Stimulated activated CD4-positive, alpha-beta T cell treated with anti-CD3 and anti-CD28 coated beads, Interleukin-4, amount 100 ng/mL, for 48 hours (primary cell): ENCODE measurements around the gene JAK2.
"Not testable (repeated sequence)": the region's sequence is repeated elsewhere in the genome, so short reads cannot be mapped to it uniquely, and the experiment has no call there.

Source experiments
- DNase-seq, 2 donors: peaks; one replicate each; pipeline ENCODE4 v3.0.0-alpha.2; 2020; ENCODE audit warnings: low read depth in 2 of 2

Gene JAK2

GRCh38 chr9:4980086-4980727, 4.9 kb upstream of the JAK2 start:
- no peak for DNase-seq

- DNase-seq: no peak
Measured at GRCh38 chr9:4982721-4983482, 2.2 kb upstream of the JAK2 start.

- no peak for DNase-seq
Measured at GRCh38 chr9:4983601-4984165, 1.4 kb upstream of the JAK2 start.

- DNase-seq: no peak
Measured at GRCh38 chr9:4984171-4984620, 876 bp upstream of the JAK2 start.

GRCh38 chr9:4985386-4986266, 554 bp downstream of the JAK2 start:
- no peak for DNase-seq

- DNase-seq: no peak
Measured at GRCh38 chr9:4986296-4986695, 1.2 kb downstream of the JAK2 start.

GRCh38 chr9:4986783-4987182, 1.7 kb downstream of the JAK2 start:
- no peak for DNase-seq

- peak; percentile 26 to 32 for DNase-seq
Measured at GRCh38 chr9:4987961-4988421, 2.9 kb downstream of the JAK2 start.

GRCh38 chr9:4992872-4993271, 7.8 kb downstream of the JAK2 start:
- DNase-seq: no peak

- DNase-seq: no peak
Measured at GRCh38 chr9:4994166-4994890, 9.3 kb downstream of the JAK2 start.

- no peak for DNase-seq
Measured at GRCh38 chr9:4997196-4997595, 12.1 kb downstream of the JAK2 start.

- no peak for DNase-seq
Measured at GRCh38 chr9:4997631-4998030, 12.6 kb downstream of the JAK2 start.

GRCh38 chr9:5002811-5003210, 17.7 kb downstream of the JAK2 start:
- no peak for DNase-seq

- no peak for DNase-seq
Measured at GRCh38 chr9:5004481-5004880, 19.4 kb downstream of the JAK2 start.

GRCh38 chr9:5008202-5008601, 23.1 kb downstream of the JAK2 start:
- DNase-seq: no peak

- DNase-seq: no peak
Measured at GRCh38 chr9:5013374-5013773, 28.3 kb downstream of the JAK2 start.

GRCh38 chr9:5015934-5016333, 30.9 kb downstream of the JAK2 start:
- no peak for DNase-seq

- no peak for DNase-seq
Measured at GRCh38 chr9:5025416-5025815, 40.3 kb downstream of the JAK2 start.

GRCh38 chr9:5031941-5032340, 46.9 kb downstream of the JAK2 start:
- DNase-seq: not testable (repeated sequence)

GRCh38 chr9:5040730-5041389, 55.8 kb downstream of the JAK2 start:
- DNase-seq: no peak
